Measurements from ENCODE around the gene UBASH3B.

DNA sequence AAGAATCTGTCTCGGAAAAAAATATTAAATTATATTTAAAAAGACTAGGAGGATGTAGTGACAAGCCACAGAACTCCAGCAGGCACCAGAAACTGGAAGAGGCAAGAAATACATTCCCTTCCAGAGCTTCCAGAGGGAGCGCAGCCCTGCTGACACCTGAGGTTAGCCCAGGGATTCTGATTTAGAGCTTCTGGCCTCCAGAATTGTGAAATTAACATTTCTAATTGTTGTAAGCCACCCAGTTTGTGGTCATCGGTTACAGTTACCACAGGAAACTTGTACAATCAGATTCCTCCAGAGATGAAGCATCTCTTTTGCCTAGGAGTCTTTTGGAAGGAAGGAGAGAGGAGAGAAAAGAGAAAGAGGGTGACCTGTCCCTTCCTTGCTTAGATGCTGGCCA lies 6.4 kb upstream of the UBASH3B start:
- TF ChIP-seq, protein P1, sequence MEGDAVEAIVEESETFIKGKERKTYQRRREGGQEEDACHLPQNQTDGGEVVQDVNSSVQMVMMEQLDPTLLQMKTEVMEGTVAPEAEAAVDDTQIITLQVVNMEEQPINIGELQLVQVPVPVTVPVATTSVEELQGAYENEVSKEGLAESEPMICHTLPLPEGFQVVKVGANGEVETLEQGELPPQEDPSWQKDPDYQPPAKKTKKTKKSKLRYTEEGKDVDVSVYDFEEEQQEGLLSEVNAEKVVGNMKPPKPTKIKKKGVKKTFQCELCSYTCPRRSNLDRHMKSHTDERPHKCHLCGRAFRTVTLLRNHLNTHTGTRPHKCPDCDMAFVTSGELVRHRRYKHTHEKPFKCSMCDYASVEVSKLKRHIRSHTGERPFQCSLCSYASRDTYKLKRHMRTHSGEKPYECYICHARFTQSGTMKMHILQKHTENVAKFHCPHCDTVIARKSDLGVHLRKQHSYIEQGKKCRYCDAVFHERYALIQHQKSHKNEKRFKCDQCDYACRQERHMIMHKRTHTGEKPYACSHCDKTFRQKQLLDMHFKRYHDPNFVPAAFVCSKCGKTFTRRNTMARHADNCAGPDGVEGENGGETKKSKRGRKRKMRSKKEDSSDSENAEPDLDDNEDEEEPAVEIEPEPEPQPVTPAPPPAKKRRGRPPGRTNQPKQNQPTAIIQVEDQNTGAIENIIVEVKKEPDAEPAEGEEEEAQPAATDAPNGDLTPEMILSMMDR (IDR thresholded peaks at IDR 0.05; ENCODE audit: low read length), result no peak
- TF ChIP-seq EZH2phosphoT487 (IDR thresholded peaks at IDR 0.05; ENCODE audit: low read length), result no peak

Measured in MM.1S (cell line).